ENCODE results near the gene MCC.

The MCC gene

GRCh38 chr5:112976432-112977309 lies 511.6 kb downstream of the MCC start, which contains the start of gene DCP2:
TSS of gene DCP2 (plus strand) at chr5:112976798. CDS start at chr5:112976934, 136 bp downstream.
- DNase-seq (ENCODE audit: low read depth) = peak; percentile 92

GRCh38 chr5:112975721-112976431 lies 512.4 kb downstream of the MCC start:
- DNase-seq (ENCODE audit: low read depth) = no peak

GRCh38 chr5:112974901-112975300 lies 513.4 kb downstream of the MCC start:
- no peak for DNase-seq (ENCODE audit: low read depth)

- no peak for DNase-seq (ENCODE audit: low read depth)
These were observed 514.3 kb downstream of the MCC start for GRCh38 chr5:112973904-112974303.

- no peak for DNase-seq (ENCODE audit: low read depth)
These were observed 515.2 kb downstream of the MCC start for GRCh38 chr5:112973036-112973435.
